ENCODE data around the gene CD82. TPM values are rescaled to one million over a fixed set of nuclear protein-coding genes. Genes with fewer than 3 reads are reported as not detected.
A peak's percentile ranks its signal among the peaks of the same experiment; 100 is the strongest.

CD82 gene
- total RNA-seq, 1 experiment from 2014 or later, result 4.5 TPM

- Mint-ChIP-seq H3K9me3 (no peaks in the 10 kb centered on the region), H3K27ac (peak overlapping the region in 2 of 3 experiments; percentile 44 to 83; a peak in 2 of 7 replicates), H3K4me3 (peak overlapping the region; percentile 53 to 62), H3K27me3 (ENCODE audit: low read depth) (peaks cover 59% of the 10 kb centered on the region), H3K36me3 (ENCODE audit: insufficient read depth in 1 of 3, low read depth in 3 of 3) (no peaks in the 10 kb centered on the region), H3K4me1 (peaks cover 42 to 47% of the 10 kb centered on the region in 2 experiments)
- WGBS (ENCODE audit: extremely low coverage, insufficient read length, low lambda C conversion rate), result no CpG with 5 or more reads among the region's 22 CpGs
- H2BK15ac ChIP-seq (ENCODE audit: low read depth, low read length), result no peak overlapping the region
- no peak overlapping the region for H4K8ac ChIP-seq (replicated peaks; ENCODE audit: insufficient read length, low read depth, low read length)
- H3K4me1 ChIP-seq (ENCODE audit: insufficient read depth, low read length), result no peaks in the 10 kb centered on the region; the same call in 1 of the 2 replicates
- no peak overlapping the region for H2BK20ac ChIP-seq (ENCODE audit: low read depth, low read length, poor library complexity, severe bottlenecking)
- no peaks in the 10 kb centered on the region for H3K79me1 ChIP-seq (ENCODE audit: insufficient read depth, low read depth, low read length, poor library complexity, severe bottlenecking)
- H2AFZ ChIP-seq (ENCODE audit: low read length), result no peak overlapping the region
- no peak overlapping the region for H3K9ac ChIP-seq (ENCODE audit: extremely low read depth, insufficient read length, low read length)
- TF ChIP-seq CTCF (conservative IDR thresholded peaks at IDR 0.05), result no peak
- no peaks in the 10 kb centered on the region for H3K79me2 ChIP-seq (ENCODE audit: insufficient read depth, low read length)
- H3K23me2 ChIP-seq (ENCODE audit: insufficient read length, low read depth, low read length, poor library complexity, severe bottlenecking), result peaks cover 9% of the 10 kb centered on the region
- peaks cover 2% of the 10 kb centered on the region; the same call in 1 of the 2 replicates for H3K27me3 ChIP-seq (ENCODE audit: insufficient read depth, low read length)
- H3K4ac ChIP-seq (ENCODE audit: low read depth, low read length), result no peak overlapping the region
- H2AK5ac ChIP-seq (ENCODE audit: insufficient read length, low read length), result no peak overlapping the region
- H2BK120ac ChIP-seq (ENCODE audit: low read depth, low read length, poor library complexity, severe bottlenecking), result no peak overlapping the region
- H3K23ac ChIP-seq (ENCODE audit: insufficient read length, low read depth, low read length), result no peak overlapping the region
- H3K56ac ChIP-seq (ENCODE audit: insufficient read length, low read depth, low read length), result no peak overlapping the region
- no peak overlapping the region for H3T11ph ChIP-seq (ENCODE audit: low read length)
- H3K14ac ChIP-seq (ENCODE audit: insufficient read depth, low read length), result no peak overlapping the region
- no peaks in the 10 kb centered on the region for H4K20me1 ChIP-seq (ENCODE audit: control insufficient read depth, insufficient read depth, insufficient read length)
- H3K27ac ChIP-seq (ENCODE audit: insufficient read length, low read depth, low read length), result no peak overlapping the region
- H4K5ac ChIP-seq (ENCODE audit: insufficient read length, low read depth, low read length), result no peak overlapping the region
- H3K9me3 ChIP-seq (ENCODE audit: control insufficient read depth, low read depth, low read length), result no peaks in the 10 kb centered on the region
- H2BK5ac ChIP-seq (ENCODE audit: insufficient read length, low read length), result no peak overlapping the region
- DNase-seq, result peak; percentile 45
- peak overlapping the region; percentile 43 for H3K4me2 ChIP-seq (ENCODE audit: insufficient read depth, insufficient read length, low read length)
- H4K91ac ChIP-seq (ENCODE audit: insufficient read length, low read depth, low read length), result no peak overlapping the region
- H2BK12ac ChIP-seq (ENCODE audit: insufficient read length, low read depth, low read length), result no peak overlapping the region
- H3K18ac ChIP-seq (ENCODE audit: insufficient read length, low read depth, low read length), result no peak overlapping the region
Measured at GRCh38 chr11:44564670-44565210, 723 bp upstream of the CD82 start.
